HPDE6-E6E7 (cell line): ENCODE measurements around the gene NFS1.

Experiments
- DNase-seq: peaks from one replicate; pipeline ENCODE4 v3.0.0; 2011; ENCODE audit warnings: missing footprints; ENCODE audit errors: extremely low spot score

The NFS1 gene

DNA sequence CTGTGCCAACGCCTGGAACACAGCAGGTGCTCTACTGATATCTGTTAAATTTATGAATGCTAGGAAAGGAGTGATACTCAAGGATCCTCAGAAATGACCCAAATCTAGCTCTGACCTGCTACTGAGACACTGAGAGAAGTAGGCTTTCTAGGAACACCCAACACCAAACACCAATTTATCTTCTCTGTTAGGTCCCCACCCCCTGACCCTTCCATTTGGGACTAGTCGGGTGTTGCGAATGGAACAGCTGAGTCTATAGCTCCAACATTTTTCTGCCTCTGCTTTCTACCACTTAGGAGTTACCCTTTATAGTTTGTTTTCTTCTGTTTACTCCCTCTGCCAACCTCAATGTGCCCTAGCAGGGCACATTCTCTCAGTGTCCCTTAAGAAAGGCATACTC lies 58.4 kb downstream of the NFS1 start:
- no peak for DNase-seq

- no peak for DNase-seq
These were observed 60.4 kb downstream of the NFS1 start for GRCh38 chr20:35638751-35639150.

GRCh38 chr20:35637276-35637675 lies 61.9 kb downstream of the NFS1 start:
- DNase-seq: no peak

DNA sequence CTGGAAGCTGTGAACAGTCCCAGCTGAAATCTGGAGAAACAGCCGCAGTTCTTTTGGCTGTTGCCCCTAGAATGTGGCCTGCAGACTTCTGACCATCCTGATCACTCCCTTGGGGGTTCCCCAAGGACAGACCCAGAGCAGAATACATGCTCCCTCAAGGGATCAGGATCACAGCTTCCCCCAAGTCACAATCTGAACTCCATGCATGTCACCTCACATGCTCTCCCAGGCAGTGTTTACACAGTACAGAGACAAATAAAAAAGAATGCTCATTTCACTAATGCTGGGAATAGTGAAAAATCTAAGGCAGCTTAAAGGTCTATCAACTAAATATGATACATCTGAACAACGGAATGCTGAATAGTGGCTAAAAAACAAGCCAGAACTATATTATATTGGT lies 63.1 kb downstream of the NFS1 start:
- no peak for DNase-seq

GRCh38 chr20:35635652-35636051 lies 63.5 kb downstream of the NFS1 start:
- no peak for DNase-seq

DNA sequence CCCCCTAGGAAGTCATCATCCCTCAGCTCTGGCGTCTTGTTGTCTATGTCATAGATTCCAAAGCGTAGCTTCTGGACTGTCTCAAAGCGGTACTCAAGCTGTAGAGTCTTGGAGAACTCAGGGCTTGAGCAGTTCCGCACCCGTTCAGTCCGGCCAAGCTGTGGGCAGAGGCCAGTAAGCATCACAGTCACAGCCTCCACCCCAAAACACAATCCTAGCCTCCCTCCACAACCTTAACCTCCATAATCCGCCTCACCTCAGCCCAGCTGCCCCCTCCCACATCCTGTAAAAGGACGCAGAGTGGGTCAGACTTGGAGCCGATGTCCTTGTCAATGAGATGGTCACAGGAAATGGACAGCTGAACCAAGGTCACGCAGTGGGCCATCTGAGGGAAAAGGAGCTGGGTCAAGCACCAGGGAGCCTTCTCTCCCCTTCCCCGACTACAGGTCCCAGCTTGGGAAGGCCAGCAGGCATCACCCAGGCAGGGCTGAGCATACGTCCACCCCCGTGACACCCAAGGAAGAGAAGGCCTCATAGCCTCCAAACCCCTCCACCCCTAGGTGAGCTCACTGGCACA lies 66.5 kb downstream of the NFS1 start:
- no peak for DNase-seq

DNA sequence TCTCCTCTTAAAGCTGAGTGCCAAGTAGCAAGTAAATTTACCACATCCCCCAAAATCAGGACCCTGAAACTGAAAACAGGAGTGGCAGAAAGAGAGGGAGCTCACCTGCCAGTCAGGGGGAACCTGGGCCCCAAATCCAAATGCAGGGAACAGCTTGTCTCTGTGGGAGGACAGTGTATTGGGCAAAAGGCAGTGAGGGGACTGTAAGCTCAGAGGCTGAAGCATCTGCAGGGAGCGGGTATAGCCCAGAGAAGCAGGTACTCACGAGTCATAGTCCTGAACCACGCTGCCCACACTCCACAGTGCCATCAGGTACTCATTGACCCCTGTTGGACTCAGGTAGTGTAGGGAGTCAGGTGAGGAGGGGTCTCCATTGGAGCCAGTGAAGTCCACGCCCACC lies 68.5 kb downstream of the NFS1 start:
- no peak for DNase-seq

DNA sequence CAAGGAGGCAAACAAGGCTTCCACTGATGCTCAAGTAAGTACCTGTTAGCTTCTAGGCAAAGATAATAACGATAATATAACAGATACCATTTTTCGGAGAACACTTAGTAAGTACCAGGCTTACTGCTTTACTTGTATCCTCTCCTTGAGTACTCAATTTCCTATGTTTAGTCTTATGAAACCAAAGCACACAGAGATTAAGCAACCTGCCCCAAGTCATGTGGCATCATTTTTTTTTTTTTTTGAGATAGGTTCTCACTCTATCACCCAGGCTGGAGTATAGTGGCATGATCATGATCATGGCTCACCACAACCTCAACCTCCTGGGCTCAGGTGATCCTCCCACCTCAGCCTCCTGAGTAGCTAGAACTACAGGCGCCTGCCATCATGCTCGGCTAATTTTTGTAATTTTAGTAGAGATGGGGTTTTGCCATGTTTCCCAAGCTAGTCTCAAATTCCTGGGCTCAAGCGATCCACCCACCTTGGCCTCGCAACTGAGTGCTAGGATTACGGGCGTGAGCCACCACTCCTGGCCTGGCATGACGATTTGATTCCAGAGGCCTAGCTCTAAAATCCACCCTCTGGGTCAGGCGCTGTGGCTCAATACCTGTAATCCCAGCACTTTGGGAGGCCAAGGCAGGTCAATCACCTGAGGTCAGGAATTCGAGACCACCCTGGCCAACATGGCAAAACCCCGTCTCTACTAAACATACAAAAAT lies 69.6 kb downstream of the NFS1 start:
- no peak for DNase-seq

GRCh38 chr20:35627121-35627520 lies 72.0 kb downstream of the NFS1 start:
- DNase-seq: no peak

- no peak for DNase-seq
These were observed 72.7 kb downstream of the NFS1 start for GRCh38 chr20:35626386-35627001.

DNA sequence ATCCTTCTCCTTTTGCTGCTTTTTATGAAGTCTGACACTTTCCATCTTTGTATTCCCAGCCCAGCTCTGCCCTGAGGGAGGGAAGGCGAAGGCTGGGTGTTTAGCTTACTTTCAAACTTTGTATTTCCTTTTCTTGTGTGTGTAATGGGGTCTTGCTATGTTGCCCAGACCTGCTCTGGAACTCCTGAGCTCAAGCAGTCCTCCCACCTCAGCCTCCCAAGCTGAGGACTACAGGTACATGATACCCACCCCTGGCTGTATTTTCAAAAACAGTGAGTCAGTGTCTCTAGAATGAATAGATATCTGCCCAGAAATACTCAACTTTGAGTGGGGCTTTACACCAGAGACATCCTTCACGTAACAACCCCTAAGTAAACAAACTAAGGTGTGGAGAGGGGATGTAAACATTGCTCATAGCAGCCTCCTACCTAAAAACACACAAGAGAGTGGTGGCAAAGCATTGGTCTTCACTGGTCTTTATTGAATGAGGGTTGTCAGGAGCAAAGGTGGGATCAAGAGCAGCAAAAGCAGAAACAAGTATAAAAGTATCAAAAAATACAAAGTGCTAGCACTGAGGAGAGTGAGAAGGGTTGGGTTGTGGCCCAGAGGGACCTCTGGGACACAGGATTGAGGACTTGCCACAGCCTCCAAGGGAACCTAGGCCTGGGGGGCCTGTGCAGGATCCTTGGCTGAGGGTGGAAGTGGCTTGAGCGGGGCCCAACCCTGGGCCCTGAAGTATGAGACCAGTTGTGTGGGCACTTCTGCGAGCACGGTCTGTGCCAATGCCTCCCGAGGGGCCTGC lies 73.4 kb downstream of the NFS1 start:
- no peak for DNase-seq

- DNase-seq: no peak
These were observed 77.6 kb downstream of the NFS1 start for GRCh38 chr20:35621560-35621946.

- no peak for DNase-seq
These were observed 78.2 kb downstream of the NFS1 start for GRCh38 chr20:35620818-35621559.

- DNase-seq: peak; percentile 99
These were observed 79.7 kb downstream of the NFS1 start for GRCh38 chr20:35619196-35620095.

DNA sequence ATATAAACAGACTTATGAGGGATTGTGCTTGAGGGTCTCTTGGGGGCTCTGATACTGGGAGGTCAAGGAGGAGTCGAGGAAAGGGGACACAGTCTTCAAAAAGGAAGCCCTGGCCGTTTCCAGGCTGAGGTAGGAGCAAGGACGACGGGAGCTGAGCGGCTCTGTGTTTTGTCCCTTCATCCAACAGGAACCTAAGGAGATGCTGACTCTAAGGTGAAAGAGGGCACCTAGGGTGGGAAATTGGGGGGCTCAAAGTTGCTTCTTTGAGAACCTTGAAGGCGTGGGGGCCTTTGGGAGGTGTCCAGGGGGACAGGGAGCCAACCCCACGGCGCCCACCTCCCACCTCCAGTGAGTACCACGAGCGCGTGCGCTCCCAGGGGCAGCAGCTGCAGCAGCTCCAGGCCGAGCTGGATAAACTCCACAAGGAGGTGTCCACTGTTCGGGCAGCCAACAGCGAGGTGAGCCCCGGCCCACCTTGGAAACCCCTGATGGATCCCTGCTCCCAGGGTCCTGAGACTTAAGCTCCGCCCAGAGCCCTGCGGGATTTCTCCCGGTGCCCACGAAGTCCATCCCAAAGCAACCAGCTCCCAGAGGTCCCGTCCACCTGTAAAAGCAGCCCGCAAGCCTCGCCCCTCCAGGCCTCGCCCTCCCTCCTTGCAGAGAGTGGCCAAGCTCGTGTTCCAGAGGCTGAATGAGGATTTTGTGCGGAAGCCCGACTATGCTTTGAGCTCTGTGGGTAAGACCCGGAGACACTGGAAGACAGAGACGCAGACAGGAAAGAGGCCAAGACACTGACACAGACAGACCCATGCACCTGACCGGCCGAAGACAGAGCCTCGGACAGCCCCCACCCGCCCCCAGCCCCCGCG lies 80.7 kb downstream of the NFS1 start:
- DNase-seq: peak; percentile 77
